ENCODE measurements around the gene LRRC3.

The LRRC3 gene

DNA sequence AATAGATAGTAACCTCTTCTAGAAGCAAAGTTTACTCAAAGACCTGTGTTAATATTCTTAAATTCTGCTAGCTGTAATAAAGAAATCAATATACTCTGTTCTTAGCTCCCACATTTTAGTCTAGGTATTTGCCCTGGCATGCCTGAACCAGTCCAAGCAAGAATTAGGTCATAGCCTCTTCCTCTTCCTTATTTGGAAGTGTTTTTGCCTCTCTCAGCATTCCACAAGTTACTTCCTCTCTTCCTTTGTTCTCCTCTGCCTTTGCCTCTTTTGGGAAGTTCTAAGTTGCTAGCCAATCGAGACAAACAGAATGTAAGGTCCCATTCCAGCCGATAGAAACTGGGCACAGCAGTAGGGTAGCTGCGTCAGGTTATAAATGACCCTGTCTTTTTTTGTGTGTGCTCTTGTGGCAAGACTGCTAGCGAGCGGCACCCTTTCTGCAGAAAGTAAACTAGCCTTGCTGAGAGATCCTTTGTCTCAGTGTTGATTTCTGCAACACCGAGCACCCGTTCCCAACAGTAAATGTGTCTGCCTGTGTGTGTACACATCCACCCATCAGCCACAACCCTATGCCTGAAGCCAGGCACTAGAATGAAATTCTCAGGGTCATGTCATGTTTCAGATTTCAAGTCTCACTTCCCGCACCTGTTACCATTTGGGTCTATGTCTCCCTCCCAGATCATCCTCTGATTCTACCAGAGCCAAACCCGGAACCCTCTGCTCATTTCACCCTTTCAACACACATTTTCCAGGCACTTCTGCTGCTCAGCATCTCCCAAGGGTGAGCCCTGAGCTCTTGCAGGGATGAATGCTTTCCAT lies 37.5 kb downstream of the LRRC3 start:
- H3K9me3 ChIP-seq = no peaks in the 10 kb centered on the region
- DNase-seq = no peak
- peaks cover 69% of the 10 kb centered on the region for H3K27me3 ChIP-seq
- H3K36me3 ChIP-seq = no peaks in the 10 kb centered on the region
- no peak overlapping the region for H3K4me3 ChIP-seq (ENCODE audit: low read depth, low read length)
- H3K4me1 ChIP-seq = no peaks in the 10 kb centered on the region
- TF ChIP-seq, protein P1, sequence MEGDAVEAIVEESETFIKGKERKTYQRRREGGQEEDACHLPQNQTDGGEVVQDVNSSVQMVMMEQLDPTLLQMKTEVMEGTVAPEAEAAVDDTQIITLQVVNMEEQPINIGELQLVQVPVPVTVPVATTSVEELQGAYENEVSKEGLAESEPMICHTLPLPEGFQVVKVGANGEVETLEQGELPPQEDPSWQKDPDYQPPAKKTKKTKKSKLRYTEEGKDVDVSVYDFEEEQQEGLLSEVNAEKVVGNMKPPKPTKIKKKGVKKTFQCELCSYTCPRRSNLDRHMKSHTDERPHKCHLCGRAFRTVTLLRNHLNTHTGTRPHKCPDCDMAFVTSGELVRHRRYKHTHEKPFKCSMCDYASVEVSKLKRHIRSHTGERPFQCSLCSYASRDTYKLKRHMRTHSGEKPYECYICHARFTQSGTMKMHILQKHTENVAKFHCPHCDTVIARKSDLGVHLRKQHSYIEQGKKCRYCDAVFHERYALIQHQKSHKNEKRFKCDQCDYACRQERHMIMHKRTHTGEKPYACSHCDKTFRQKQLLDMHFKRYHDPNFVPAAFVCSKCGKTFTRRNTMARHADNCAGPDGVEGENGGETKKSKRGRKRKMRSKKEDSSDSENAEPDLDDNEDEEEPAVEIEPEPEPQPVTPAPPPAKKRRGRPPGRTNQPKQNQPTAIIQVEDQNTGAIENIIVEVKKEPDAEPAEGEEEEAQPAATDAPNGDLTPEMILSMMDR (IDR thresholded peaks at IDR 0.05; ENCODE audit: low read depth, low read length) = no peak

- DNase-seq = no peak
- TF ChIP-seq, protein P1 (IDR thresholded peaks at IDR 0.05; ENCODE audit: low read depth, low read length) = no peak
- no peaks in the 10 kb centered on the region for H3K4me1 ChIP-seq
- H3K4me3 ChIP-seq (ENCODE audit: low read depth, low read length) = no peak overlapping the region
- peaks cover 76% of the 10 kb centered on the region for H3K27me3 ChIP-seq
- H3K36me3 ChIP-seq = no peaks in the 10 kb centered on the region
- no peaks in the 10 kb centered on the region for H3K9me3 ChIP-seq
These were observed 39.1 kb downstream of the LRRC3 start for GRCh38 chr21:44494418-44494817.

- no peak for DNase-seq
- TF ChIP-seq, protein P1 (IDR thresholded peaks at IDR 0.05; ENCODE audit: low read depth, low read length) = no peak
- H3K4me3 ChIP-seq (ENCODE audit: low read depth, low read length) = no peak overlapping the region
- H3K36me3 ChIP-seq = no peaks in the 10 kb centered on the region
- no peaks in the 10 kb centered on the region for H3K9me3 ChIP-seq
- no peaks in the 10 kb centered on the region for H3K4me1 ChIP-seq
- H3K27me3 ChIP-seq = peaks cover 82% of the 10 kb centered on the region
These were observed 39.6 kb downstream of the LRRC3 start for GRCh38 chr21:44494956-44495355.

DNA sequence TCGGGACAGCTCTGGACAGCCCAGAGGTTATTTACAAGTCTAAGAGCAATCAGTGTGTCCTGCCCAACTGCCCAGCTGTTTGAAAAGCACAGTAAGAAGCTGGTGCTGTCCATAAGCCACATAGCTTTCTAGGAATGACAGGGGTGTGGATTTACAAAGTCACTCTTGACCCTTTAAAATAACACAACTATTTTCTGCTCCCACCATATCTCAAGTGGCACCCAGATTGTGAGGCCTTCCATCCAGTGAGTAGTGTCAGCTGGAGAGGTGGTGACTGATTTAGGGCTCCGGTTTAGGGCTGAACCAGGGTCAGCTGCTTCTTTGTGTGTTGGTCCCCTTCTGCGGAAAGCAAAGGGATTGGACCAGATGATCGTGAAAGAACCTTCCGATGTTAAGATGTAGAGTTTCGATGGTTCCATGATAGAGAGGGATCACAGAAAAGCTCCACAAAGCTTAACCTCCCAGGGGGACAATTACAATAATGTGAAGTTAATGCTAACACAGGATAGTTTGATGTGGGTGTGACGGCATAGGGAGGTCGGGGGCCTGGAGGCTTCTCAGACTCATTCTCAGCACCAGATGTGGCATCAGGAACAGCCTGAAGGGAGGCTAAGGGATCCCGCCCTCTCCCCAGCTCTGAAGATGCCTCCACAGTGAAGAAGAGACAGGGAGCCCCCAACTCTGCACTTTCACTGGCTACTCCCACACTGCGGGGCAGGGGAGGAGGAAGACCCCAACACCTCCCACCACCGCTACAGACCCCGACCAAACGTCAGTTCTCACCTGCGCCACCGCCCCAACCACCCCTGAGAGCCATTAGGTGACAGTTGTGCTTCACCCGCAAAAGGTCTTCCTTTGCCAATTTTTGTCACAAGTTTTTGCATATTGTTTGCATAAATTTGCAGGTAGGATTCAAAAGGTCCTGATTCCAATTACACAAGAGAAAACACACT lies 40.6 kb downstream of the LRRC3 start:
- TF ChIP-seq, protein P1 (IDR thresholded peaks at IDR 0.05; ENCODE audit: low read depth, low read length) = no peak
- H3K9me3 ChIP-seq = no peaks in the 10 kb centered on the region
- no peaks in the 10 kb centered on the region for H3K36me3 ChIP-seq
- DNase-seq = no peak
- H3K4me1 ChIP-seq = no peaks in the 10 kb centered on the region
- no peak overlapping the region for H3K4me3 ChIP-seq (ENCODE audit: low read depth, low read length)
- H3K27me3 ChIP-seq = peaks cover 89% of the 10 kb centered on the region

- Histone ChIP-seq H3K4me3 (ENCODE audit: low read depth, low read length) (no peak overlapping the region), H3K36me3 (no peaks in the 10 kb centered on the region), H3K9me3 (no peaks in the 10 kb centered on the region), H3K4me1 (no peaks in the 10 kb centered on the region), H3K27me3 (peaks cover 92% of the 10 kb centered on the region)
- DNase-seq = no peak
- TF ChIP-seq, protein P1 (IDR thresholded peaks at IDR 0.05; ENCODE audit: low read depth, low read length) = no peak
These were observed 41.5 kb downstream of the LRRC3 start for GRCh38 chr21:44496564-44497550.

Measured in BE2C (cell line).